Epithelial cell of umbilical artery (primary cell): ENCODE measurements around the gene SHCBP1L. TPM values are rescaled to one million over a fixed set of nuclear protein-coding genes. Genes with fewer than 3 reads are reported as not detected.

Experiments used
- total RNA-seq: library from RNA; depleted of rRNA; stranded (reverse); fragments of >200 nt; gene quantifications from 2 replicates; pipeline ENCODE4 v1.2.3, GENCODE V29; 2014

SHCBP1L gene
- total RNA-seq, result not detected in 2 replicates

DNA sequence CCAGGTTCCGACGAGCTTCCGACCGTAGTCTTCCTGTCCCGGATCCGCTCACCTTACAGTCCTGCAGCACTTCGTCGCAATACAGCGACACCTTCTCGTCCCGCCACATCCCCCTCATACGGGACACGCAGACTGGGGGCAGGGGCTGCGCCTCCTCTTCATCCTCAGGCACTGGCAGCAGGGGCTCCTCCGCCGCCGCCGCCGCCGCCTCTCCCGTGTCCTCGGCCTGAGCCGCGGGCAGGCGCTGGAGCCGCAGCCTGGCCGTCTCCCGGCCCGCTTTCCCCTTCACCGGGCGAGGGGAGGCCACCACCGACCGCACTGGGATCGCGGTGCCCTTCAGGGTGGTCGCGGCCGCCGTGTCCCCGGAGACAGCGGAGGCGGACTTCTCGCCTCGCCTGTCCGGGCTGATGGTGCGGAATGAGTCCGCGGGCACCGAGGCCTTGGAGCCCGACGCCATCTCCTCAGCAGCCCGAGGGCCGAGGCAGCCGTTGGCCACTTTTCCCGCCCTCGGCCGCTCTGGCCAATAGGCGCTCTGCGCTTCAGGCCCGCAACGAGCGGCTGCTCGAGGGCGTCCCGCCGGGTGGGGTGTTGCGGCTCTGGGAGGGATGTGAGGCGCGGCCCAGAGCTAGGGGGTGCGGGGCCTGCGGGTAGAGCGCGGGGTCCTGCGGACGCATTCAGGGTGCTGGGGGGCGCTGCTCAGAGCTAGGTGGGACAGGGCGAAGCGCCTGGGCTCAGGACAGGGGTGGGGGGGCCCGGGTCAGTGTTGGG is at the start of gene SHCBP1L:
Gene SHCBP1L, minus strand, starts transcription at position 490 of the 768 bp plus-strand sequence. Its CDS starts 33 bp downstream, at position 457.

Other genes starting within 250 kb of the SHCBP1L start
- 0.65 and 2.1 TPM in 2 replicates for gene NPL, start 163.4 kb downstream of the SHCBP1L start, total RNA-seq
- 173 and 212 TPM in 2 replicates for gene DHX9, start 113.8 kb downstream of the SHCBP1L start, total RNA-seq
- 283 and 465 TPM in 2 replicates for gene LAMC1, start 70.3 kb upstream of the SHCBP1L start, total RNA-seq
- 9.3 and 13.0 TPM in 2 replicates for gene LAMC2, start 233.1 kb upstream of the SHCBP1L start, total RNA-seq